ENCODE results near the gene RAB40C.

RAB40C gene

GRCh38 chr16:574021-574760 lies 15.7 kb upstream of the RAB40C start:
- no peak for DNase-seq (ENCODE audit: extremely low read depth in 1 of 2, low read depth in 1 of 2)

GRCh38 chr16:575354-576196 lies 14.3 kb upstream of the RAB40C start:
- no peak for DNase-seq (ENCODE audit: extremely low read depth in 1 of 2, low read depth in 1 of 2)

GRCh38 chr16:576197-576822 lies 13.6 kb upstream of the RAB40C start:
- no peak for DNase-seq (ENCODE audit: extremely low read depth in 1 of 2, low read depth in 1 of 2)

GRCh38 chr16:576823-577201 lies 13.1 kb upstream of the RAB40C start:
- no peak for DNase-seq (ENCODE audit: extremely low read depth in 1 of 2, low read depth in 1 of 2)

- DNase-seq (ENCODE audit: extremely low read depth in 1 of 2, low read depth in 1 of 2): no peak
Observed at GRCh38 chr16:577796-578195, 12.1 kb upstream of the RAB40C start.

- DNase-seq (ENCODE audit: extremely low read depth in 1 of 2, low read depth in 1 of 2): no peak
Observed at GRCh38 chr16:578232-578869, 11.5 kb upstream of the RAB40C start.

- DNase-seq (ENCODE audit: extremely low read depth in 1 of 2, low read depth in 1 of 2): peak in 1 of 2 donors; percentile 47
Observed at GRCh38 chr16:578870-579405, 10.9 kb upstream of the RAB40C start.

- no peak for DNase-seq (ENCODE audit: extremely low read depth in 1 of 2, low read depth in 1 of 2)
Observed at GRCh38 chr16:580141-580945, 9.5 kb upstream of the RAB40C start.

- no peak for DNase-seq (ENCODE audit: extremely low read depth in 1 of 2, low read depth in 1 of 2)
Observed at GRCh38 chr16:580946-581498, 8.8 kb upstream of the RAB40C start.

GRCh38 chr16:582218-582613 lies 7.7 kb upstream of the RAB40C start:
- DNase-seq (ENCODE audit: extremely low read depth in 1 of 2, low read depth in 1 of 2): no peak

GRCh38 chr16:582614-583331 lies 7.1 kb upstream of the RAB40C start:
- no peak for DNase-seq (ENCODE audit: extremely low read depth in 1 of 2, low read depth in 1 of 2)

GRCh38 chr16:583470-583814 lies 6.4 kb upstream of the RAB40C start:
- no peak for DNase-seq (ENCODE audit: extremely low read depth in 1 of 2, low read depth in 1 of 2)

- no peak for DNase-seq (ENCODE audit: extremely low read depth in 1 of 2, low read depth in 1 of 2)
Observed at GRCh38 chr16:583815-584591, 5.9 kb upstream of the RAB40C start.

- no peak for DNase-seq (ENCODE audit: extremely low read depth in 1 of 2, low read depth in 1 of 2)
Observed at GRCh38 chr16:585351-585750, 4.5 kb upstream of the RAB40C start.

- no peak for DNase-seq (ENCODE audit: extremely low read depth in 1 of 2, low read depth in 1 of 2)
Observed at GRCh38 chr16:586047-586644, 3.7 kb upstream of the RAB40C start.

GRCh38 chr16:586645-587590 lies 2.9 kb upstream of the RAB40C start:
- no peak for DNase-seq (ENCODE audit: extremely low read depth in 1 of 2, low read depth in 1 of 2)

GRCh38 chr16:588639-588888 lies 1.3 kb upstream of the RAB40C start:
- peak in 1 of 2 donors; percentile 41 for DNase-seq (ENCODE audit: extremely low read depth in 1 of 2, low read depth in 1 of 2)
